GM18526 (cell line): ENCODE data around the gene OSBPL3.

ENCODE experiments used
- POLR2A ChIP-seq: IDR thresholded peaks from 3 replicates; pipeline ENCODE4 v1.6.1; 2011; ENCODE audit not compliant: insufficient read length; ENCODE audit errors: extremely low read depth

Gene OSBPL3, protein sequence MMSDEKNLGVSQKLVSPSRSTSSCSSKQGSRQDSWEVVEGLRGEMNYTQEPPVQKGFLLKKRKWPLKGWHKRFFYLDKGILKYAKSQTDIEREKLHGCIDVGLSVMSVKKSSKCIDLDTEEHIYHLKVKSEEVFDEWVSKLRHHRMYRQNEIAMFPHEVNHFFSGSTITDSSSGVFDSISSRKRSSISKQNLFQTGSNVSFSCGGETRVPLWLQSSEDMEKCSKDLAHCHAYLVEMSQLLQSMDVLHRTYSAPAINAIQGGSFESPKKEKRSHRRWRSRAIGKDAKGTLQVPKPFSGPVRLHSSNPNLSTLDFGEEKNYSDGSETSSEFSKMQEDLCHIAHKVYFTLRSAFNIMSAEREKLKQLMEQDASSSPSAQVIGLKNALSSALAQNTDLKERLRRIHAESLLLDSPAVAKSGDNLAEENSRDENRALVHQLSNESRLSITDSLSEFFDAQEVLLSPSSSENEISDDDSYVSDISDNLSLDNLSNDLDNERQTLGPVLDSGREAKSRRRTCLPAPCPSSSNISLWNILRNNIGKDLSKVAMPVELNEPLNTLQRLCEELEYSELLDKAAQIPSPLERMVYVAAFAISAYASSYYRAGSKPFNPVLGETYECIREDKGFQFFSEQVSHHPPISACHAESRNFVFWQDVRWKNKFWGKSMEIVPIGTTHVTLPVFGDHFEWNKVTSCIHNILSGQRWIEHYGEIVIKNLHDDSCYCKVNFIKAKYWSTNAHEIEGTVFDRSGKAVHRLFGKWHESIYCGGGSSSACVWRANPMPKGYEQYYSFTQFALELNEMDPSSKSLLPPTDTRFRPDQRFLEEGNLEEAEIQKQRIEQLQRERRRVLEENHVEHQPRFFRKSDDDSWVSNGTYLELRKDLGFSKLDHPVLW

GRCh38 chr7:24979863-24980533, at the start of gene OSBPL3:
TSS of gene OSBPL3 (minus strand) at chr7:24980178. CDS start at chr7:24892472, 87,706 bp downstream.
- peak; percentile 89 for TF ChIP-seq POLR2A

DNA sequence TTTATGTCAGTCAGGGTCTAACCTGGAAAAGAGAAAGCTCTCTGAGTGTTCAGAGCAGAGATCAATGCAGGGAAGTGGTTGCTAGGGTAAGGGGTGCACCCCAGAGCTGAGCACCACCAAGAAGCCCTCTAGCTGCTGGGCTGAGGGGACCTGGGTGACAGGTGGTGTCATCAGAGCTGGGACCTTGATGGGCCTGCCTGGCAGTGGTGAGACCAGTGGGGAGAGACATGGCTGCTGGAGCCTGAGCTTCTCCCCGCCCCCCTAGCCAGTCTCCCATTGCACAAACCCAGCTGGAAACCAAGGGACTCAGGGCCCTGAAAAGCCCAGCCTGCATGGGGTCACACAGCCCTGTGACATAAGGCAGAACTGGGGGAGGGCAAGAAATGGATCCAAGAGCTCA, 49.1 kb upstream of the OSBPL3 start:
- no peak for TF ChIP-seq POLR2A

DNA sequence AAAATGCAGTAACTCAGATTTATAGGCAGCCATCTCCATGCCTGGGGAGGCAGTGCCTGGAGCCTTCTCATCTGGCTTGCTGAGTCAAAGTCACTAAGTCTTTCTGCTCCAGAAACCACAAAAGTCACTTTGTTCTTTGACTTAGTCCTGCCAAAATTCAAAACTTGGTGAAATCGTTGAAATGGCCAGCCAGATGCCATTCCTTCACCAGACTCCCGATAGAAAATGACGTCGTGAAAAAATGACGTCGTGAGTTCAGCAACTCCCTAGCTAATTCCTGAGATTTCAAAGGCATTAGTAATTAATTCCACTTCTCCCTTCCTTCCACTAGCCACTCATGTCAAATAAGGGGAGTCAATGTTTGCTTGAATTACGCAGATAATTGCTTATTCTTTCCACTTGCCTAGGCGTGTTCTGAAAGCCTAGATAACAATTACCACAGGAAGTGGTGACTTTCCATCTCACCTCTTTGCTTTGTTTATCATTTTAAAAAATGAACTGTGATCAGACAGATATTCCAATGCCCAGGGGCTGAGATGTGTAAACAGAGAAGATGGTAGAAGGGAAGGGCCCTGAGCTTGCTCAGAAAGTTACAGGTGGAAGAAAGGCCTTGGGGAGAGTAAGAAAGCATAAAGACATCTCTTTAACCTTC, 48.5 kb upstream of the OSBPL3 start:
- no peak for TF ChIP-seq POLR2A

DNA sequence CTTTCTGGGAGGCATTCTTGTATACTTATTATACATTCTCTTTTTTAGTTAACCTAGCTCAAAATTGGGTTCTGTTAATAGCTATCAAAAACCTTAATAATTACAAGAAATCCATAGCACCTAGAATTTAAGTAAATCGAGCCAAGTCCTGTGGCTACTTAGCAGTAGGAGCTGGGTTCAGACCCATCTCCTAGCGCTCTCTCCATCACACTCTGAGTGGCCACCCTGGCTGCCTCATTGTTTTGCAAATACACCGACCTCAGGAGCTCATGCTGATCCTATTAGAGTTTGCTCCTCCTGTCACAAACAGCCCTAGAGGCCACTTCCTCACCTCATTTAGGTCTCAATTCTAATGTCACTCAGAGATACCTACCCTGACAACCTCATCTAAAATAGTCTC, 46.2 kb upstream of the OSBPL3 start:
- no peak for TF ChIP-seq POLR2A

DNA sequence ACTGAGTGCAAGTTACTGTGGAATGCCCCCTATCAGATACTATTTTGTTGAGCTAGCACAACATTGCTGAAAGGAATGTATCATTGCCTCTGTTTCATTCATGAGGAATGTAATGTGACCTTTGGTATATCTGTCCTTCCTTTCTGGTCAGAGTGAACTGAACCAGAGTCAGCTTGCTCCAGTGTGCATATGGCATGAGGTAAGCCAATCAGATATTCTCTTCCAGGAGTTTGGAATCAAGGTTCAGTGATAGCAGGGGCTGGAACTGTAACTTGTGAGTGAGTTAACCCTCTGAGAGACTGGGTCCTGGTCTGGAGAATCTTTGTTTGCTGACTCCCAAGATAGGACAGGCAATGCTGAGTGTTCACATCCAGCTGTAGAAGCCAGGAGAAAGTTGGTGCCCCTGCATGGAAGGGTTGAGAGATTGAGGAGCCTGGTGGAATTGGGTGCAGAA, 45.3 kb upstream of the OSBPL3 start:
- no peak for TF ChIP-seq POLR2A

DNA sequence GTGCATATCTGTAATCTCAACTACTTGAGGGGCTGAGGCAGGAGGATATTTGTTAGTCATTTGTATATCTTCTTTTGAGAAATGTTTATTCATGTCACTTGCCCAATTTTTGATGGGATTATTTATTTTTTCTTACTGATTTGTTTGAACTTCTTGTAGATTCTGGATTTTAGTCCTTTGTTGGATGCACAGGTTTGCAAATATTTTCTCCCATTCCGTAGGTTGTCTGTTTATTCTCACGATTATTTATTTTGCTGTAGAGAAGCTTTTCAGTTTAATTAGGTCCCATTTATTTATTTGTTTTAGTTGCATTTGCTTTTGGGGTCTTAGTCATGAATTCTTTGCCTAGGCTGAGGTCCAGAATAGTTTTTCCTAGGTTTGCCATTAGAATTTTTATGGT, 44.1 kb upstream of the OSBPL3 start:
- TF ChIP-seq POLR2A, result no peak

DNA sequence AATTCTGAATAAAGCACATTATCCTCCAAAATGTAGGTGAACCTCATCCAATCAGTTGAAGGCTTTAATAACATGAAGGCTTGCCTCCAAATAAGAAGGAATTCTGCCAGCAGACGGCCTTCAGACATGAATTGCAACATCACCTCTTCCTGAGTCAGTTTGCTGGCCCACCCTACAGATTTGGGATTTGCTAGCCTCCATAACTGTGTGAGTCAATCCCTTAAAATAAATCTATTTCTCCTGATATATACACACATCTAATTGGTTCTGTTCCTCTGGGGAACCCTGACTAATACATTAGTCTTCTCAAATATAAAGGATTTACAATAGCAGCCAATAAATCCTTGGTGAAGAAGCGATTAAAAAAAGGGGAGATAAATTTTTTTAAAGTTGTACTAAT, 34.8 kb upstream of the OSBPL3 start:
- no peak for TF ChIP-seq POLR2A

GRCh38 chr7:25012254-25012653, 32.3 kb upstream of the OSBPL3 start:
- no peak for TF ChIP-seq POLR2A

- TF ChIP-seq POLR2A, result no peak
Measured at GRCh38 chr7:25009257-25009656, 29.3 kb upstream of the OSBPL3 start.

GRCh38 chr7:25007668-25008067, 27.7 kb upstream of the OSBPL3 start:
- no peak for TF ChIP-seq POLR2A

DNA sequence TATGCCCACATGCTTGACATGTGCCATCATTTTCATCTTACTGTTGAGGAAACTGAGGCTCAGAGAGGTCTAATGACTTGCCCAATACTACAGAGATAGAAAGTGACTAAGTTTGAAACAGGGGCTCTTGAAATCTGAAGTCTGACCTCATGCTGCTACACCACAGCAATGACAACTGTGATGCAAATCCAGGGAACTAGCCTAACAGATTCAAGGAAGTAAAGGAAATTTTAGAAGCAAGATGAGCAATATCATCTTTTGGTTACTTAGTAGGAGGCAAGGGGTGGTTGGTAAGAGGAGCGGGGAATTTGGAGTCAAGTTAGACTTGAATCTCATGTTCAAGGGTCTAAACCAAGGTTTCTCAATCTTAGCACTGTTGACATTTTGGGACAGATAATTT, 26.3 kb upstream of the OSBPL3 start:
- no peak for TF ChIP-seq POLR2A

GRCh38 chr7:25005658-25006057, 25.7 kb upstream of the OSBPL3 start:
- no peak for TF ChIP-seq POLR2A

- no peak for TF ChIP-seq POLR2A
Measured at GRCh38 chr7:25002786-25003185, 22.8 kb upstream of the OSBPL3 start.

- no peak for TF ChIP-seq POLR2A
Measured at GRCh38 chr7:24995466-24995865, 15.5 kb upstream of the OSBPL3 start.

DNA sequence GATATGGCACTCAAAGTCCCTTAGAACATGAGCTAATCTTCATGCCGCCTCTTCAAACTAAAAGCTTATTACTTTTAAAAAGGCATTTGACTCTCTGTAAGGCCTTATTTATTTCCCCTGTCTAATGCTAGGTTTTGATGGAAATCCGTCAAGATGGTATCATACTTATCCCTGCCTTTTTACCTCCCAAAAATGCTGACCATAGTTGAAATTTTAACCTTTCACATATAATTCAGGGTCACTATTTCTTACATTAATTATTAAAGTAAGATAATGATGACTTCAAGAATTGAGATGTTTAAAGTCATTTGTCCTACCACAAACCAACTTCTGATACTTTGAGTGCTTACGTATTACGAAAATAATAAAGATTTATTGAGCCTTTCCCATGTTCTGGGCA, 12.3 kb upstream of the OSBPL3 start:
- no peak for TF ChIP-seq POLR2A

DNA sequence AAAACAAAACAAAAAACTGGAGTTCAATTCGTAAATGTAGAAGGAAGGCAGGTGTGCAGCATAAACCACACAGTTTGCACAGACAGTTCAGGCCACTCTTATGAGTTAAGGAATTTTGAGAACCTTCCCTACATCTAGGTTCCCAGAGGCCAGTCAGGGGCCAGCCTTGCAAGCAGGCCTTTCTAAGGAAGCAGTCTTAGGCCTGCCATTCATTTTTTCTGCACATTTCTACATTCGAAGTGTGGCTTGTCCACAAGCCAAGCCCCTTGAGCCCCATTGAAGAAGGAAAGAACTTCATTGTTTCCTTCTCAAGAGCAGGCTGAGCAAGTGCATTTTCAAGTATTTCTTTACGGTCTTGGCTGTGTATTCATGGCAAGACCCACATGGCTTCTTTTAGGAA, 11.4 kb upstream of the OSBPL3 start:
- no peak for TF ChIP-seq POLR2A
